Neuronal stem cell (in vitro differentiated cells): ENCODE data around the gene HSPG2.

Experiments
- DNase-seq: peaks from one replicate; pipeline ENCODE4 v3.0.0-alpha.2; 2013; ENCODE audit warnings: low spot score
- H2AFZ ChIP-seq: one replicate; pipeline ENCODE4 v1.6.1; 2013; ENCODE audit warnings: mild to moderate bottlenecking, low read length, inconsistent platforms
- H2AK5ac ChIP-seq: 2 replicates; pipeline ENCODE4 v1.6.1; 2013; ENCODE audit warnings: low read depth, mild to moderate bottlenecking, inconsistent platforms, low read length, moderate library complexity, mixed read lengths
- H2BK120ac ChIP-seq: 2 replicates; pipeline ENCODE4 v1.6.1; 2013; ENCODE audit warnings: low read depth, mild to moderate bottlenecking, inconsistent platforms, low read length, moderate library complexity, mixed read lengths
- H2BK12ac ChIP-seq: one replicate; pipeline ENCODE4 v1.6.1; 2013; ENCODE audit warnings: low read length, inconsistent platforms
- H2BK15ac ChIP-seq: 2 replicates; pipeline ENCODE4 v1.6.1; 2013; ENCODE audit warnings: mild to moderate bottlenecking, low read length, inconsistent platforms, mixed read lengths
- H2BK5ac ChIP-seq: one replicate; pipeline ENCODE4 v1.6.1; 2013; ENCODE audit warnings: inconsistent platforms, mild to moderate bottlenecking, low read length, moderate library complexity
- H3K14ac ChIP-seq: one replicate; pipeline ENCODE4 v1.6.1; 2013; ENCODE audit warnings: low read length, inconsistent platforms
- H3K18ac ChIP-seq: 2 replicates; pipeline ENCODE4 v1.6.1; 2013; ENCODE audit warnings: low read length, inconsistent platforms
- H3K23ac ChIP-seq: 2 replicates; pipeline ENCODE4 v1.6.1; 2013; ENCODE audit warnings: low read depth, mild to moderate bottlenecking, mixed read lengths, low read length, inconsistent platforms; ENCODE audit not compliant: poor library complexity
- H3K27ac ChIP-seq: replicated peaks from 3 replicates; pipeline ENCODE4 v1.5.1; 2013; ENCODE audit warnings: low read length, inconsistent platforms
- H3K27me3 ChIP-seq, 3 experiments: 2 replicates each; pipeline ENCODE4 v1.6.1; 2013; ENCODE audit warnings: low read length in 3 of 3, mild to moderate bottlenecking in 2 of 3, inconsistent platforms in 1 of 3, low read depth in 1 of 3, mixed read lengths in 1 of 3, moderate library complexity in 1 of 3; ENCODE audit not compliant: control insufficient read depth in 3 of 3, insufficient read depth in 3 of 3
- H3K36me3 ChIP-seq, 2 donors: replicated peaks in 1 of 2; 2 replicates each; pipeline ENCODE4 v1.6.1; 2013; ENCODE audit warnings: low read length in 2 of 2; ENCODE audit not compliant: control insufficient read depth in 2 of 2, insufficient read depth in 2 of 2
- H3K4ac ChIP-seq: 2 replicates; pipeline ENCODE4 v1.6.1; 2013; ENCODE audit warnings: inconsistent platforms, mild to moderate bottlenecking, low read length, moderate library complexity
- H3K4me1 ChIP-seq, 2 donors: 1 replicate in 1 of 2; 2 replicates in 1 of 2; pipeline ENCODE4 v1.6.1; 2013; ENCODE audit warnings: low read length in 2 of 2, low read depth in 1 of 2; ENCODE audit not compliant: control insufficient read depth in 2 of 2, insufficient read depth in 1 of 2
- H3K4me2 ChIP-seq: one replicate; pipeline ENCODE4 v1.6.1; 2013; ENCODE audit warnings: mild to moderate bottlenecking, low read length, inconsistent platforms; ENCODE audit not compliant: insufficient read depth, poor library complexity, severe bottlenecking
- H3K4me3 ChIP-seq, 2 donors: 2 replicates each; pipeline ENCODE4 v1.5.1; 2013; ENCODE audit warnings: low read length in 2 of 2, mild to moderate bottlenecking in 2 of 2, inconsistent platforms in 1 of 2, moderate library complexity in 1 of 2
- H3K79me1 ChIP-seq: one replicate; pipeline ENCODE4 v1.6.1; 2013; ENCODE audit warnings: low read depth, mild to moderate bottlenecking, inconsistent platforms, low read length, moderate library complexity
- H3K9ac ChIP-seq: one replicate; pipeline ENCODE4 v1.6.1; 2013; ENCODE audit warnings: mild to moderate bottlenecking, low read depth, low read length, inconsistent platforms; ENCODE audit not compliant: poor library complexity
- H3K9me3 ChIP-seq, 2 donors: replicated peaks in 1 of 2; 2 replicates each; pipeline versions ENCODE3 to v1.6.1; 2013; ENCODE audit warnings: low read length in 2 of 2, mild to moderate bottlenecking in 2 of 2, inconsistent platforms in 1 of 2, low read depth in 1 of 2, mixed read lengths in 1 of 2, moderate library complexity in 1 of 2; ENCODE audit not compliant: control insufficient read depth in 2 of 2, insufficient read depth in 1 of 2
- H4K8ac ChIP-seq: one replicate; pipeline ENCODE4 v1.6.1; 2013; ENCODE audit warnings: low read depth, mild to moderate bottlenecking, inconsistent platforms, low read length, moderate library complexity
- H4K91ac ChIP-seq: one replicate; pipeline ENCODE4 v1.6.1; 2013; ENCODE audit warnings: low read length, low read depth, mild to moderate bottlenecking, inconsistent platforms; ENCODE audit not compliant: poor library complexity
- WGBS, 2 donors: extraction: QIAGEN DNeasy Blood & Tissue Kit; methylation state at CpG; one replicate each; pipeline ENCODE4 v1.1.7; 2013; ENCODE audit warnings: missing lambda C conversion rate in 2 of 2, mixed read lengths in 1 of 2; ENCODE audit not compliant: insufficient read length in 2 of 2, insufficient replicate concordance in 1 of 2; ENCODE audit errors: extremely low coverage in 2 of 2; 5-methylcytosine and 5-hydroxymethylcytosine counted together

Gene HSPG2

GRCh38 chr1:21851430-21852250 lies 85.5 kb downstream of the HSPG2 start:
- DNase-seq, result no peak
- H3K23ac ChIP-seq, result peak overlapping the region; percentile 89
- no peak overlapping the region for H4K8ac ChIP-seq
- no peaks in the 10 kb centered on the region for H3K9me3 ChIP-seq
- H3K79me1 ChIP-seq, result peaks cover 4% of the 10 kb centered on the region
- H3K4me1 ChIP-seq, result no peaks in the 10 kb centered on the region
- peak overlapping the region; percentile 47 for H3K14ac ChIP-seq
- no peak overlapping the region for H4K91ac ChIP-seq
- H3K36me3 ChIP-seq, result peaks cover 53 to 87% of the 10 kb centered on the region in 2 donors
- no peaks in the 10 kb centered on the region for H3K27me3 ChIP-seq
- no peak overlapping the region for H2BK120ac ChIP-seq
- H2AK5ac ChIP-seq, result peak overlapping the region; percentile 56
- no peak overlapping the region for H2BK5ac ChIP-seq
- H2BK12ac ChIP-seq, result no peak overlapping the region
- H3K4ac ChIP-seq, result no peak overlapping the region
- H3K4me3 ChIP-seq, result no peak overlapping the region
- WGBS, 2 donors, result no CpG with 5 or more reads among the region's 33 CpGs
- H2AFZ ChIP-seq, result no peak overlapping the region
- H2BK15ac ChIP-seq, result no peak overlapping the region
- no peak overlapping the region for H3K27ac ChIP-seq
- no peak overlapping the region for H3K4me2 ChIP-seq
- peak overlapping the region; percentile 60 for H3K9ac ChIP-seq
- H3K18ac ChIP-seq, result no peak overlapping the region

GRCh38 chr1:21849909-21850576 lies 87.1 kb downstream of the HSPG2 start:
- peaks cover 46 to 86% of the 10 kb centered on the region in 2 donors for H3K36me3 ChIP-seq
- WGBS, 2 donors, result no CpG with 5 or more reads among the region's 30 CpGs

GRCh38 chr1:21848524-21849174 lies 88.5 kb downstream of the HSPG2 start:
- H2BK15ac ChIP-seq, result no peak overlapping the region
- no peaks in the 10 kb centered on the region for H3K4me1 ChIP-seq
- no peaks in the 10 kb centered on the region for H3K27me3 ChIP-seq
- H3K9me3 ChIP-seq, result no peaks in the 10 kb centered on the region
- H4K8ac ChIP-seq, result no peak overlapping the region
- no CpG with 5 or more reads among the region's 17 CpGs for WGBS, 2 donors
- H2BK12ac ChIP-seq, result no peak overlapping the region
- H2AK5ac ChIP-seq, result no peak overlapping the region
- no peak overlapping the region for H3K4ac ChIP-seq
- no peak overlapping the region for H2BK5ac ChIP-seq
- H2BK120ac ChIP-seq, result no peak overlapping the region
- H3K27ac ChIP-seq, result no peak overlapping the region
- no peak for DNase-seq
- peak overlapping the region; percentile 21 for H3K14ac ChIP-seq
- H3K4me3 ChIP-seq, result peak overlapping the region in 1 of 2 donors; percentile 18
- H2AFZ ChIP-seq, result no peak overlapping the region
- H3K23ac ChIP-seq, result no peak overlapping the region
- no peaks in the 10 kb centered on the region for H3K79me1 ChIP-seq
- no peak overlapping the region for H3K4me2 ChIP-seq
- H4K91ac ChIP-seq, result no peak overlapping the region
- peaks cover 47 to 83% of the 10 kb centered on the region in 2 donors for H3K36me3 ChIP-seq
- H3K9ac ChIP-seq, result no peak overlapping the region
- H3K18ac ChIP-seq, result peak overlapping the region; percentile 27

More at GRCh38 chr1:21849909-21850576, 87.1 kb downstream of the HSPG2 start:
- Histone ChIP-seq H3K27me3 (no peaks in the 10 kb centered on the region), H3K18ac (no peak overlapping the region), H3K4me1 (no peaks in the 10 kb centered on the region), H3K14ac (peak overlapping the region; percentile 71), H2AK5ac (no peak overlapping the region), H3K4me2 (no peak overlapping the region), H3K23ac (no peak overlapping the region), H3K9ac (no peak overlapping the region), H3K4me3 (no peak overlapping the region), H4K91ac (no peak overlapping the region), H3K4ac (no peak overlapping the region), H4K8ac (no peak overlapping the region), H2BK5ac (no peak overlapping the region), H2BK12ac (no peak overlapping the region), H3K79me1 (peaks cover 4% of the 10 kb centered on the region), H3K9me3 (no peaks in the 10 kb centered on the region), H2AFZ (no peak overlapping the region), H2BK15ac (no peak overlapping the region), H2BK120ac (no peak overlapping the region), H3K27ac (no peak overlapping the region)
- no peak for DNase-seq
